DOHH2 (cell line): ENCODE measurements around the gene GUCD1.

Experiments
- CTCF ChIP-seq: fragments of 200-600 bp; sonication (generic); IDR thresholded peaks from one replicate; pipeline ENCODE4 v1.5.1; 2014; ENCODE audit warnings: antibody characterized with exemption, mild to moderate bottlenecking, low read depth, low read length; ENCODE audit not compliant: poor library complexity, severe bottlenecking
- EZH2phosphoT487 ChIP-seq: fragments of 200-600 bp; sonication (generic); IDR thresholded peaks from 2 replicates; pipeline ENCODE4 v1.6.1; 2017; ENCODE audit warnings: borderline replicate concordance, mild to moderate bottlenecking, antibody characterized with exemption, low read length, moderate library complexity, mixed read lengths

- no peak for TF ChIP-seq EZH2phosphoT487
- TF ChIP-seq CTCF: no peak
These were observed 23.7 kb upstream of the GUCD1 start for GRCh38 chr22:24578355-24579257.
